ENCODE data around the gene ZBTB7C.
"Not testable (repeated sequence)": the region's sequence is repeated elsewhere in the genome, so short reads cannot be mapped to it uniquely, and the experiment has no call there.

DNA sequence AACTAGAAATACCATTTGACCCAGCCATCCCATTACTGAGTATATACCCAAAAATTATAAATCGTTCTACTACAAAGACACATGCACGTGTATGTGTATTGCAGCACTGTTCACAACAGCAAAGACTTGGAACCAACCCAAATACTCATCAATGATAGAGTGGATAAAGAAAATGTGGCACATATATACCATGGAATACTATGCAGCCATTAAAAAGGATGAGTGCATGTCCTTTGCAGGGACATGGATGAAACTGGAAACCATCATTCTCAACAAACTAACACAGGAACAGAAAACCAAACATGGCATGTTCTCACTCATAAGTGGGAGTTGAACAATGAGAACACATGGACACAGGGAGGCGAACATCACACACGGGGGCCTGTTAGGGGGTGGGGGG, 25.2 kb upstream of the ZBTB7C start:
- TF ChIP-seq, protein P1, sequence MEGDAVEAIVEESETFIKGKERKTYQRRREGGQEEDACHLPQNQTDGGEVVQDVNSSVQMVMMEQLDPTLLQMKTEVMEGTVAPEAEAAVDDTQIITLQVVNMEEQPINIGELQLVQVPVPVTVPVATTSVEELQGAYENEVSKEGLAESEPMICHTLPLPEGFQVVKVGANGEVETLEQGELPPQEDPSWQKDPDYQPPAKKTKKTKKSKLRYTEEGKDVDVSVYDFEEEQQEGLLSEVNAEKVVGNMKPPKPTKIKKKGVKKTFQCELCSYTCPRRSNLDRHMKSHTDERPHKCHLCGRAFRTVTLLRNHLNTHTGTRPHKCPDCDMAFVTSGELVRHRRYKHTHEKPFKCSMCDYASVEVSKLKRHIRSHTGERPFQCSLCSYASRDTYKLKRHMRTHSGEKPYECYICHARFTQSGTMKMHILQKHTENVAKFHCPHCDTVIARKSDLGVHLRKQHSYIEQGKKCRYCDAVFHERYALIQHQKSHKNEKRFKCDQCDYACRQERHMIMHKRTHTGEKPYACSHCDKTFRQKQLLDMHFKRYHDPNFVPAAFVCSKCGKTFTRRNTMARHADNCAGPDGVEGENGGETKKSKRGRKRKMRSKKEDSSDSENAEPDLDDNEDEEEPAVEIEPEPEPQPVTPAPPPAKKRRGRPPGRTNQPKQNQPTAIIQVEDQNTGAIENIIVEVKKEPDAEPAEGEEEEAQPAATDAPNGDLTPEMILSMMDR (IDR thresholded peaks at IDR 0.05): not testable (repeated sequence)
- TF ChIP-seq POLR2A, EP300 (IDR thresholded peaks at IDR 0.05): not testable (repeated sequence)
